ENCODE data around the gene BBS5. TPM values are rescaled to one million over a fixed set of nuclear protein-coding genes. Genes with fewer than 3 reads are reported as not detected.

Gene BBS5
- 5.2 to 5.4 TPM (median 5.4 TPM) in 5 replicates for total RNA-seq (2022; extraction: Qiagen RNA extraction)

GRCh38 chr2:169479257-169480078 is at the start of gene BBS5:
Gene BBS5 (plus strand): TSS chr2:169479494. CDS start chr2:169479554, 60 bp downstream.

GRCh38 chr2:169509298-169509885 is 30.1 kb downstream of the BBS5 start, which contains the start of gene KLHL41:
Gene KLHL41 (plus strand): TSS chr2:169509702. CDS start chr2:169509779, 77 bp downstream.

Other genes starting within 250 kb of the BBS5 start
- 0.01 to 0.14 TPM (median 0.07 TPM) in 3 of 5 replicates, not detected in the others for gene LRP2, start 117.0 kb upstream of the BBS5 start, total RNA-seq (2022; extraction: Qiagen RNA extraction)
- 0.14 to 0.24 TPM (median 0.19 TPM) in 5 replicates for gene KLHL41, start 30.2 kb downstream of the BBS5 start, total RNA-seq (2022; extraction: Qiagen RNA extraction)
- gene FASTKD1, start 94.4 kb downstream of the BBS5 start, total RNA-seq (2022; extraction: Qiagen RNA extraction), result 17.7 to 21.9 TPM (median 19.3 TPM) in 5 replicates
- gene PPIG, start 104.9 kb downstream of the BBS5 start, total RNA-seq (2022; extraction: Qiagen RNA extraction), result 29.7 to 50.7 TPM (median 32.2 TPM) in 5 replicates
- gene CFAP210, start 214.9 kb downstream of the BBS5 start, total RNA-seq (2022; extraction: Qiagen RNA extraction), result 0.27 to 0.35 TPM (median 0.31 TPM) in 5 replicates
- gene PHOSPHO2, start 215.0 kb downstream of the BBS5 start, total RNA-seq (2022; extraction: Qiagen RNA extraction), result 2.4 to 3.2 TPM (median 2.9 TPM) in 5 replicates

All from A549 treated with AZD2906 at 1 μM for 4 hours (cell line).